NCI-H510A (cell line): Measurements from ENCODE around the gene CLEC16A.

Experiments
- DNase-seq: peaks from one replicate; lab custom pipeline; 2025; lab: John Stamatoyannopoulos, UW

Gene CLEC16A

DNA sequence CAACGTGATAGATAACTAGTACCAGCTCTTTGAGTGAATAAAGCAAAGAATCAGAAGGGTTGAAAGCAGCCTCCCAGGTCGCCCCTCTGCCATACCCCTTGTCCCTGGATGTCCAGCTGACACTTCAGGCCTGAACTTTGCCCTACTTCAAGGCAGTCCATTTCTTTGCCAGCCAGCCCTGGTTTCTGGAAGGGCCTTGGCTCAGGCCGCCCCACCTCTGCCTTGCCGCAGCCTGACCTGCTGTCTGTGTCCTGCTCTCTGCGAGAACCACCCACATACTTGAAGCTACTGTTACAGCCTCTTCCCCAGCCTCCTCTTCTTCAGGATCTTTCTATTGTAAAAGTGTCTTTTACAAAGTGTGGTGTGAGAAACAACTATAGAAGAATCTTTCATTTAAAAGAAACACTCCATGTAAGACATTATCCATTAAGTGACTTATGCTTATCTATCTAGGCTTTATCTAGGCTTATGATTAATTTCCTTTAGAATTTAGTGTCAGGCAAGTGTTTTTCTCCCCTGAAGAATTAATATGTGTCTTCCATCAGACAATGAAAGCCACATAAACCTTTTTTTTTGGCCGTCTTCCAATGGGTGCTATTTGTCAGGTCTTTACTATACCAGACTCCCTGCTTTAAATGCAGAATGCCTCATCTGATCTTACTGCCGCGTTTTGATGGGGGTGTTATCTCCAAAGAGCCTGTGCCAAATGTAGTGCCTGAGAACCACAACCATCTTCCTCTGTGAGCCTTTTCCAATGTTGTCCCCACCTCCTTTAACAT is 177.7 kb downstream of the CLEC16A start:
- DNase-seq: no peak

DNA sequence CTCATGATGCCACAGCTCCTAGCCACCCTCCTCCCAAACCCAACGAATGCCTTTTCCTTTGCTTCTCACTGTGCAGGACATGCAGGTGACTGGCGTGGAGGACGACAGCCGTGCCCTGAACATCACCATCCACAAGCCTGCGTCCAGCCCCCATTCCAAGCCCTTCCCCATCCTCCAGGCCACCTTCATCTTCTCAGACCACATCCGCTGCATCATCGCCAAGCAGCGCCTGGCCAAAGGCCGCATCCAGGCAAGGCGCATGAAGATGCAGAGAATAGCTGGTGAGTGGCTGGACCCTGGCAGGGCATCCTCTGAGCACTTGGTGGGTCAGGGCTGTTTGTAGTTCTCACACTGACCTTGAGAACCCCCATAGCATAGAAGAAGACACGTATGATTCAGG is 179.3 kb downstream of the CLEC16A start:
- no peak for DNase-seq

DNA sequence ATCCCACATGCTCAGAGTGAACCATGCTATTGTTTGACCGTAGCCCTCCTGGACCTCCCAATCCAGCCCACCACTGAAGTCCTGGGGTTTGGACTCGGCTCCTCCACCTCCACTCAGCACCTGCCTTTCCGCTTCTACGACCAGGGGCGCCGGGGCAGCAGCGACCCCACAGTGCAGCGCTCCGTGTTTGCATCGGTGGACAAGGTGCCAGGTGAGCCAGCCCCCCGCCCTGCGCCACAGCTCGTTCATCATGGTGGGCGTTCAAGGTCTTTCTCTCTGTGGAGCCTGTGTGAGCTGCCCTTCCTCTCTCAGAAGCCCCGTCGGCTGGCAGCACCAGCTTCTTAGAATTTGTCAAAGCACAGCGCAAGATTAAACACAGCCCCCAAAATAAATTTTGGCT is 181.6 kb downstream of the CLEC16A start:
- DNase-seq: no peak

DNA sequence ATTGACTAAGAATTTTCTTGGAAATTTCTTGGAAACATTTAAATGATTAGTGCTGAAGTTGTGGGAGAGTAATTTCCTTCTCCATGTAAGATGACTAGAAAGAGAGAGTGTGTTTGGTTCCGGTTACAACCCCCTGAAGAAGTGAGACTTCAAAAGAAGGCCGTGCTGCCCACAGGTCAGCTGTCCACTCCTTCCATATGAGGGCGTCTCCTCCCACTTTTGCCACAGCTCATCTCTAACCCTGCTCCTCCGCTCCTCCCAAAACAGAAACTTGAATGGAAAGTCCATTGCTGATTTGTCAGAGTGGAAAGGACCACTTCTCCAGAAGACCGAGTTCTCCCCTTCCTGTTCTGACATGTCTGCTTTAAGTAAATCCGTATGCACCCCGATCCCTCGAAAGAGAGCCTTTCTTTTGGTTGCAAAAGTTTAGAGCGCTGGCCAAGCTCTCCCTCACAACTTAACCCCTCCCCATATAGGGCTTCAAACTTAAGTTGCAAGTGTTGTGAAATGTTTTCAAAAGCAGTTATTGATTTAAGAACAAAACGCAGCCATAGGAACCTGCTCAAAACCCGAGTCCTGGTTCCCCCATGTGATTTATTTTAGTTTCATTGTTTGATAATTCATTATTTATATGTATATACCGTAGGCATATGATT is 182.2 kb downstream of the CLEC16A start:
- DNase-seq: no peak

DNA sequence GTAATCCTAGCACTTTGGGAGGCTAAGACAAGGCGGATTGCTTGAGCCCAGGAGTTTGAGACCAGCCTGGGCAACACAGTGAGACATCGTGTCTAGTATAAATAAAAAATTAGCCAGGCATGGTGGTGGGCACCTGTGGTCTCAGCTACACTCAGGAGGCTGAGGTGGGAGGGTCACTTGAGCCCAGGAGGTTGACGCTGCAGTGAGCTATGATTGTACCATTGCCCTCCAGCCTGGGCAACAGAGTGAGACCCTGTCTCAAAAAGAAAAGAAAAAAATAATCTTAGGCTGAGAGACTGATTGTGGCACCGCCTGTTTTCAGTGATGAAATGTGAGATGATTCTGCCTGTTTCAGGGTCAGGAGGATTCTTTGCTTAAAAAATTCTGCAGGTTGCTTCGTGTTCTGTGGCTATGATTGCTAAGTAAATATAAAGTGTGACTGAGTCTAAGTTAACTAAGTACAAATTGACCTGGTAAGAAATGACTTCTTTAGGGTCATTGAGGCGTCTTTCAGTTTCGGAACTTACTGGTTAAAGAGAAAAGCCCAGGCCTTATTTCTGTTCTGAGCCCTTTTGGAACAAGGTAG is 183.3 kb downstream of the CLEC16A start:
- DNase-seq: no peak

DNA sequence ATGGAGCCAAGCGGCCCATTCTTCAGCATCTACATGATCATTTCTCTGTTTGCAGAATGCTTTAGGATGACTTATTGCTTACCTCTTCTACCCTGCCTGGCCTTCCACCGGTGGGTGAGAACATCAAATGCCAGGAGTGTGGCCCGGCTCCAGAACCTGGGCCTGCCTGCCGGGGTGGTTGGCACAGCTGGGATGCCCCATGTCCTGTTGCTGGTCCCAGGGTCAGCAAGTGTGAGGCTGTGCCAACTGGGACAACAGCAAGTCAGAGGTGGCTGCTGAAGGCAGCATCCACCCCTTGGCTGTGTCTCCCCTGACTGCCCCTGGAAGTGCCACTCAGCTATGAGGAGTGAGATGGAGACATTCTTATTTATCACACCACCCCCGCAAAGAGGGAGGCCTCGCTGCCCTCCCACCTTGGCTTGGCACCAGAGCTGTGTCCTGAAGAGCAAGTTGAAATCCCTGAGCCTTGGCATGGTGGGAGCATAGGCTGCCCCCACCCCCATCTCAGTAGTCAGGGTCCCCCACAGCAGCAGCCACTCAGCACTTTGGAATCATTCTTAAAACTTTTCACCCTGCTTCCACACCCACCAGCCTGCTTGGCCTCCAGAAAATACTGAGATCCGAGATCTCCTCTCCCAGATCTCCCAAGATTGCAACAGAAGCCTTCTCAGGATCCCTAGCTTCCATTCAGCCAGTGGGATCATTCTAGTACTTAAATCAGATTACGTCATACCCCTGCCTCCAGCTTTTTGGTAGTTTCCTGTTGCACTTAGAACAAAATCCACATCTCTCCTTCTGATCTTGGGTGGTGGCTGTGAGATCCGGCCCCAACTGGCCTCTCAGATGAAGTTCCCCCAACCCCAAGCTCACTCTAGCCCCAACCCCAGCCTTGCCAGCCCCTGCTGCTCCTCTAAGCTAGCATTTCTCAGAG is 184.1 kb downstream of the CLEC16A start:
- DNase-seq: no peak

DNA sequence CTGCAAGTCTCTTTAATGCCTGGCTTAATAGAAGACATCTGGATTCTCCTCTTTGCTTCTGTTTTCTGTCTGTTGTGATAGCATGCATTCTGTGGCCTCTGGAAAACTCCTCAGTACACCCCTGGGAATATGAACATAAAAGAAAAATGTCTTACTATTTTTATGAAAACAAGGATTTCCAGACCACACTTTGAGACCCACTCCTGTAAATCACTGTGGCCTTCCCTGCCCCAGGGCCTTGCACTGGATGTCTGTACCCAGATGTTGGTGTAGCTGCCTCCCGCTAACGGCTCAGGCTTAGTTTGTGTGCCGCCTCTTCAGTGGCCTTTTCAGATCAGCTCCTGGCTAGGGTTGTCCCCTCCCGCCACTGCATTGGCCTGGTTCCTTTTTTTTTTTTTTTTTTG is 185.0 kb downstream of the CLEC16A start:
- DNase-seq: no peak

DNA sequence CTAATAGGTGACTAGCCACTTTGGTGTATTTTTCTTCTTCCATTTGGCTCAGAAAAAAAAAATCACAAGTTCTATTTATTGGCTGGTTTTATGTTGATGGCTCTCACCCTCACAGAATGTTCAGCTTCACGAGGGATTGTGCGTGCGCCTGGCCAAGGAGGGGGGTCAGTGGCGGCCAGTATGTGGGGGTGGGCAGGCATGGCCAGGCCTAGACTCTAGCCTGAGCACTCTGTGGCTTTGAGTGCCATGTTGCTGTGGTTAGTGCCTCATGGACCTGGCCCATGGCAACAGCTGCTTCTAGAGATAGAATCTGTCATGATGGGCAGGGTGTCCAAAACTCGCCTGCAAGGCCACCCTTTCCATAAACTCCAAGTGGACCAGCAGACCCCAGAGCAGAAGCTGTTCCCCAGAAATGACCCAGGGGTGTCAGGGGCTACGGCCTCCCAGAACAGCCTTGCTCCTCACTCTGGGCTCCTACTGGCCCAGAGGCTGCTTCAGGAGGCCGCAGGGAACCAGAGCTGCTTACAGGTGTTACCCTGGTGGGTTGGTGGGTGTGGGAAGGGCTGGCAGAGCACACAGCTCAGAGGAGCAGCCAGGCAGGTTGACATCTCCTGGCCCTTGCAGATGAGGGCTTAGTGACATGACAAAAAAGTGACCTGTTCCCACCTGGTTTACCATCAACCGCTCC is 186.8 kb downstream of the CLEC16A start:
- DNase-seq: no peak

DNA sequence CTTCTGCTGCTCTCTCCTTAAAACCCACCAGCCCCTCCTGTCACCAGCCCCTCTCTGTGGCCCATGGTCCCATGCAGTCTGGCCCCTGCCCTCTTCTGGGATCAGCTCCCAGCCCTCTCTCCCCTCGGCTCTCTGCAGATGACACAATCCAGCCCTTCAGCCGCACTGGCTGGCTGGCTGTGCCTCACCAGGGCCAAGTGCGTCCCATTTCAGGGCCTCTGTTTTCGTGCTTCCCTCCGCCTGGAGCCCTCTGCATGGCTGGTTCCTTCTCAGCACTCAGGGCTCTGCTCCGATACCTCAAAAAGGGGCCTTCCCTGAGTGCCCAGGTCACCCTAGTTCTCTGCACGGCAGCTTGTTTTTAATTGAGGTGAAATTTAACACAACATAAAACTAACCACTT is 187.3 kb downstream of the CLEC16A start:
- no peak for DNase-seq

DNA sequence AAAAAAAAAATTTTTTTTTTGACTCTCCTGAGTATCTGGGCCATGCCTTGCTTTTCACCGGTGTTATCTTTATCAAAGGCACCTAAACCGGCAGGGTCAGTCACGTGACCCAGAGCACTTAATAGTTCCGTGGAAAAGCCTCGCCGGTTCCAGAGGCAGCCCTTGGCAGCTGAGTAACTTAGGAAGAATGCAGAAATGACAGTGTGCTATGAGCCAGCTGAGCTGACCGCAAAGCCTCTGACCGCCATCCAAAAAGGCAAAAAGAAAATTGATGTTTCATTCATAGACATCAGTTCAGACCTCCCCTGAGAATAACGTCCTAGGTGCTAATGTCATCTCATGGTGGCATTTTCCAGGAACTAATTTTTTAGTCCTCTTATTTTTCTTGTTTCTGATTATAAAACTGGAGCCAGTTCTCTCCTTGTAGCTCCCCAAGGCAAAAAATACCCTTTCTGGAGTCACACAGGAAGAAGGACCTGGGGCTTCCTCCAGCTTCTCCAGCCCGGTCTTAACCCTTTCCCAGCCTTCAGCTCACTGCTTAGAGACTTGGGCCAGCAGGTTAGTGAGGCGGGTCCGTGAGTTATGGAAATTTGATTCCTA is 189.1 kb downstream of the CLEC16A start:
- no peak for DNase-seq

DNA sequence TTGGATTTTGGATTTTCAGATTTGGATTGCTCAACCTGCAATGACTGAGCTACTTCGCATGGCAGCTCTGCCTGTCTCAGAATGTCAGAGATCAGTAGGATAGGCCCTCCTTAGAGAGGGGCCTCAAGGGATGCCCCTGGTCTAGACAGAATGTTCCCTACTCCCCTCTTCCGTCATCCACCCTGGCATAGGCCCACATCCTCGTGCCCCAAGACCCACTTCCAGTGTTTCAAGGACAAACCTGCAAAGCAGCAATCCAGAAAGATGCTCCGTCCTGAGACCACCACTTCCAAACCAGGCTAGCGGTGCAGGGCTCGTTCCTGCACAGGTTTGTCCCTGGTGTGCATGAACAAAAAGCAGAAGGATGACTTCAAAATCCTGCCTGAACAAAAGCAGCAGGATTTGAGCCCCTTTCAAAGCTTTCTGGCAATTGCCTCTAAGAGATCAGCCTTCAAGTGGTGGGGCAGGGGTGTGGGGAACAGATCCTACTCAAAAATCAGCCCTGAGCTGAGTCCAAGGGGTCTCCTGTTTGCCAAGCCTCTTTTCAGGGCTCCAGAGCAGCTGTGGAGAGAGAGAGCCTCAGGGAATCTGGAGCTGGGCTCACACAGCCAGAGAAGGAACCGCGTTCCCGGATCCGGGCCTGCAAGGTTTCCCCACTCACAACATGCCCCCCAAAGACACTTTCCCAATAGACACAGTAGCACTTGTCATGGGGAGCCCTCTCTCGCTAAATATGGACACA is 190.5 kb downstream of the CLEC16A start:
- DNase-seq: no peak

DNA sequence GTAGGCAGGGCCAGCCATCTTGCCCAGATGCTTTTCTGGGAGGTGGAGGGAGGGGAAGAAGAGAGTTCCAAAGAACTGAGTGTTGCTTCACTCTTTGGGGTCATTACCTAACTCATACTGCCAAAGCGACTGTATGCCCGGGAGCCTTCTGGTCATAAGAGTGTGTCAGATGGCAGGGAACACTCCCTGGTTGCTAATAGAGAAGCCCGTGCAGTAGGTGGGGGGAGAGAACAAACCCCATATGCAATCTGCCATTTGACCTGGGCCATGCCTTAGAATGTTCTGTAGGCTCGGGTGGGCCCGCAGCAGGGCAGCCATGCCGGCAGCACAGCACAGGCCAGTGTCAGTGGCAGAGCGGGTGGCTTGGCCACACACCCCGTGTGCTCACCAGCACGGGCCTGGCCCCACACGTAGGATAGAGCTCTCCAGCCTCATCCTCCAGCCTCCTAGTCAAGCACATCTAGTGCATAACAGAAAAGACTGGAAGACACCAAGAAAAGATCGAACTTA is 191.2 kb downstream of the CLEC16A start:
- no peak for DNase-seq

DNA sequence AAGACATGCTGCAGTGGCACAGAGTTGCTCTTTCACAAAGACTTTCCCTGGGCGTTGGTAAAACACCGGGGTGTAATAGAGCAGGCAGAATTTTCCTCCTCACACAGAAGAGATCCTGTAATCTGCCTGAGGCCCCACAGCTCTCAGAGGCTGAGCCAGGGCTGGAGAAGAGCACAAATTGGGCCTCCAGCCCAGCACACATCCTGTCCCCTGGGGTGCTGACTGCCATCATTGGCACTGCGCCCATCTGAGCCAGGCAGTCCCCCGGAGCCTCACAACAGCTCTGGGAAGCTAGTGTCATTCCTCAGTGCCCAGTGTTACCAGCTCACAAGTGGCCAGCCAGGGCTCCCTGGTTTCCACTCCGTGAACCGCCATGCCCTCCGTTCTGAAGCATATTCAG is 192.2 kb downstream of the CLEC16A start:
- DNase-seq: peak; percentile 31

DNA sequence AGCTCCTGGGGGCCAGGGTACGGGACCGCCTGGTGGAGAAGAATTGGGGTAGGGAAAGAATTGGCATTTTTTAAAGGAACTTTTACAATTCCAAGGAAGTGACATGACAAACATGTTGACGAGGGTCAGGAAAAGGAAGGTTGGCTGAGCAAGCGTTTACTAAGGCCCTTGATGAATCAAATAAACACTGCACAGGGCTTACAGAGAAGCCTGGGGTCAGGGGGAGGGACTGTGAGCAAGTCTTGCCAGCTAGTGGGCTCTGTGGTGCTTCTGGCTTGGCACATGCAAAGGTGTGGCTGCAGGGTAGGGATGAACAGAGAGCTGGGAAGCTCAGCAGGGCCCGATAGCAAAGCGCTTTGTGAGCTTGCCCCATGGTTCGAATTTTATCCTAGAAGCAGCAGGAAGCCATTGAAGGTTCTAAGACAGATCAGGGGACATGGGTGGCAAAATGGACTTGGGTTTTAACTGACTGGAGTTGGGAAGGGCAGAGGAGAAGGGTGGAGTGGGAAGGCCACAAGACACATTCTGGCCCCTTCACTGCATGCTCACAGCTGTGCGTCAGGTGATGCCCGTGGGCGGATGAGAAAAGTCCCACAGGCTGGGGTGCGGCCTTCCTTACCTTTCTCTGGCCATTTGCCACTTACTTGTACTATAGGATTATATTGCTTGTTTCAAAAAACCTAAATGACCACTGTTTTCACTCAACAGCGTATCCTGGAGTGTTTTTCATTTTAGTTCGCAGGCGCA is 193.8 kb downstream of the CLEC16A start:
- no peak for DNase-seq

DNA sequence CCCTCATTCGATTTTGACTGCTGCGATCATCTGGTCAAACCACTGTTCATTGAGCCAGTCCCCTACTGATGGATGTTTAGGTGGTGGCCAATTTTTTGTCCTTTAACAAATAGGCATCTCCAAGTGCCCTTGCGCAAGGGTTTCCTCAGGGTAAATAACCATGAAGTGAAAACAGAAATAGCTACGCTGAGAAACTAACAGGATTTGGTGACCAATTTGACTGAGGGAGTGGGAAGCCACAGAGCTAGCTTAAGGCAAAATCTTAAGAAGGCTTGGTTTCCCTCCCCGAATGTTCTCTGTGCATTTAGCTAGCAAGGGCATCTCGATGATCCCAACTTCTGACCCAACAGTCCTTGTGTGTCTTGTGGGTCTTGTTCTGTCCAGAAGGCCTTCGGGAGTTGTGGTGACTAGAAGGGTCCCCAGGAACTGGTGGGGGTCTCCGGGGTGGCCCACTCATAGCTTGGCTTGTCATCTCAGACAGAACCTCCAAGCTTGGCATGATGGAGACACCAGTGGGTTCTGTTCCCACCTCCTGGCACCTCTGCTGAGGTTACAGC is 194.5 kb downstream of the CLEC16A start:
- no peak for DNase-seq

DNA sequence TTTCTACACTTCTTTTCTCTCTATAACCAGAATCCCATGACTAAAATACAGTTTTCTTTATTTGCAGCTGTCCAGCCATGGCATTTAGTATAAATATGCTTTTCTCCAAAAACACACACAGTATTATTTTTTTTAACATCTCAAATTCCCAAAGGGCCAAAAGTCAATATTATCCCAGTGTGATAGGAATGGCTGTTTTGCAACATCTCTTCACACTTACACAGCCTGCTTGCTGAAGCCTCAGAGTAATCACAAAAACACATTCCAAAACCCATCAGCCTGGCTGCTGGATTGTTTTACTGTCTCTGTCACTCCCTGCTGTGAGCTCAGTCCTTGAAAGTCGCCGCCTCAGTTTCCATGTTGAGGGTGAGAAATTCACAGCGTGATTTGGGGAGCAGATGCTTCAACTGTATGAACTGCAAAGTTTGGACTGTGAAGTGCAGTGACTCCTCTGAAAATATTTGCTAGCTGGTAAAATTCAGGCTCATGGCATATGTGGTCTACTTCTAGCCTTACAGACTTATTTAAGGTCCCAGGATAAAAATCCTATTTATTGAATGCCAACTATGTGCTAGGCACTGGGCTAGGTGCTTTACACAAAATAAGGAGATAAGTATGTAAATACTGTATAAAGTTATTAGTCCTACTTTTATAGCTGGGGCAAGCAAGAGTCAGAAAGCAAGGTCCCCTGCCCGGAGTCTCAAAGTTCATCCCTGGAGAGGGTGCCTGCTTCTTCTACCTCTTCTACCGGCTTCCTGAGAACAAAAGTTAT is 195.1 kb downstream of the CLEC16A start:
- DNase-seq: no peak

DNA sequence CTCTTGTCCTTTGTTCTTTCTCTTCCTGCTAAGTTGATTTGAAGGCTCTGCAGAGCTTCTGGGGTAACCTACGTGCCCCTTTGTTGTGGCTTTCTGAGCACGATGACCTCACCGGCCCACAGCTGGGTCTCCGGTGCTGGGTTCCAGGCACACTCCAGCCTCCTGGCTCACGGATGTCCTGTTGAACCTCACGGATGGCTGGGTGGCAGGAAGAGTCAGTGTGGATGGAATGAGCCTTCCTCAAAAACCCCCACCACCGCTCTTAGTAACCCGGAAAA is 195.7 kb downstream of the CLEC16A start:
- no peak for DNase-seq

DNA sequence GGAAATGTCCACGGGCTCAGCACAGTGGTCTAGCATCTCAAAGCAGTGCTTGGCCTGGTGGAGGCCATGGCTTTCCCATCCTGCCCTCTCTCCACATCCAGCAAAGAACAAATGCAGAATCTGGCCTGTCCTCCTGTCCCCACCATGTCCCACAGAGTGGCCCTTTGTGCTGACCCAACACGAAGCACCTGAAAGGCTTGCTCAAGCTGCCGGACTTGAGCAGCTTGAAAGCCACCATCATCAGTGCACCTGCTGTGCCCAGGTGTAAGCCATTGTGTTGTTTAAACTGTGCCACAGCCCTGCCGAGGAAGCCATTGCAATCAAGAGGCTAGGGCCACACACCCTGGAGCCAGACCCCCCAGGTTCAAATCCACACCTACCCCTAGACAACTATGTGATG is 196.1 kb downstream of the CLEC16A start:
- DNase-seq: no peak

DNA sequence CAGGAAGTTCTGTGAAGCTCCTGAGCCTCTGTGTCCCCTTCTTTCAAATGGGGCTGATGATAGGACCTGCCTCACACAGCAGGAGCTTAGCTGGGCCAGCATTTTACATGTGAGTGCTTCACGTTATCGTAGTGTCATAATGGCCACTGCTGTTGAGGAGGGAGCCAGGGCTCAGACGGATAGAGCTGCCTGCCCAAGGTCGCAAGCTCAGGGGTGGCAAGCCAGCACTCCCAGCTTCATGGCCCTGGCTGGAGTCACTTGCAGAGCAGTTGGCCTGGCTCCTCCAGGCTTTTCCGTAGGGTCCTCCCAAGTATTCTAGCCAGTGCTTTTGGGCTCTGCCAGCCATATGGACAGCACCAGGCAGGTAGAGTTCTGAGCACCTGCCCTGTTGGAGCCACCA is 196.5 kb downstream of the CLEC16A start:
- no peak for DNase-seq
